ENCODE results near the gene PAM.

DNA sequence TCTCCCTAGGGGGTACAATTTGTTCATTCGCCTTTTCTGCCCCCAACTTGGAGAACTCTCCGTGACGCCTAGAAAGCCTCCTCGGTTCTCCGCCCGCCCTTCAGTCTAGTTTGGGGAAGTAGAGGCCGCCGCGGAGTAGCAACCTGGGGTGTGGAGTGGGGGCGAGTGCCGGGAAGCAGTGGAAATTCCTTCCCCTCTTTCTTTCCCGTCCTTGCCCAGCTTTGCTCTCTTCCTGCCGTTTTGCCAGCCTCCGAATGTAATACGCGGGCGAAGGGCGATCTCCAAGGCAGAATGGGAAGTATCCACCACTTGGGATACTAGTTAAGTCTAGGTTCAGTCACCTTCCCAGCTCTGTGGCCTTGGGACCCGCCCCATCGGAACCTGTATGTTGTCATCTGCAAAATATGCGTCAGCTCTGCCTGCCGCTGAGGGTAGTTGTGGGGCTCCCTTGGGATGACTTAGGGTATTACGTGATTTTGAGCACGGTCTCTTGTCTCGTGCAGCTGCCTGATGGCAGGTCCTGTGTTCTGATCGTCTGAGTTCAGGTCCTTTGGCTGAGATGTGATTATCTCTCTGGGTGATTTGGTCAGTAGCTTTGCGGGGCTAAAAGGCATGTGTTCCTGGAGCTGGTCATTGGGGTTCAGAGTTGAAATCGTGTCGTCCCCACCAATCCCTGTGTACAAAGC, 724 bp downstream of the PAM start:
- TF ChIP-seq, protein P1, sequence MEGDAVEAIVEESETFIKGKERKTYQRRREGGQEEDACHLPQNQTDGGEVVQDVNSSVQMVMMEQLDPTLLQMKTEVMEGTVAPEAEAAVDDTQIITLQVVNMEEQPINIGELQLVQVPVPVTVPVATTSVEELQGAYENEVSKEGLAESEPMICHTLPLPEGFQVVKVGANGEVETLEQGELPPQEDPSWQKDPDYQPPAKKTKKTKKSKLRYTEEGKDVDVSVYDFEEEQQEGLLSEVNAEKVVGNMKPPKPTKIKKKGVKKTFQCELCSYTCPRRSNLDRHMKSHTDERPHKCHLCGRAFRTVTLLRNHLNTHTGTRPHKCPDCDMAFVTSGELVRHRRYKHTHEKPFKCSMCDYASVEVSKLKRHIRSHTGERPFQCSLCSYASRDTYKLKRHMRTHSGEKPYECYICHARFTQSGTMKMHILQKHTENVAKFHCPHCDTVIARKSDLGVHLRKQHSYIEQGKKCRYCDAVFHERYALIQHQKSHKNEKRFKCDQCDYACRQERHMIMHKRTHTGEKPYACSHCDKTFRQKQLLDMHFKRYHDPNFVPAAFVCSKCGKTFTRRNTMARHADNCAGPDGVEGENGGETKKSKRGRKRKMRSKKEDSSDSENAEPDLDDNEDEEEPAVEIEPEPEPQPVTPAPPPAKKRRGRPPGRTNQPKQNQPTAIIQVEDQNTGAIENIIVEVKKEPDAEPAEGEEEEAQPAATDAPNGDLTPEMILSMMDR (IDR thresholded peaks at IDR 0.05; ENCODE audit: low read depth, low read length, missing input control) = no peak
- TF ChIP-seq, protein P2, sequence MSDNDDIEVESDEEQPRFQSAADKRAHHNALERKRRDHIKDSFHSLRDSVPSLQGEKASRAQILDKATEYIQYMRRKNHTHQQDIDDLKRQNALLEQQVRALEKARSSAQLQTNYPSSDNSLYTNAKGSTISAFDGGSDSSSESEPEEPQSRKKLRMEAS (IDR thresholded peaks at IDR 0.05) = no peak
- no peak for TF ChIP-seq YY1 (IDR thresholded peaks at IDR 0.05)
- TF ChIP-seq, protein P3, sequence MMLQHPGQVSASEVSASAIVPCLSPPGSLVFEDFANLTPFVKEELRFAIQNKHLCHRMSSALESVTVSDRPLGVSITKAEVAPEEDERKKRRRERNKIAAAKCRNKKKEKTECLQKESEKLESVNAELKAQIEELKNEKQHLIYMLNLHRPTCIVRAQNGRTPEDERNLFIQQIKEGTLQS (IDR thresholded peaks at IDR 0.05) = no peak
- TF ChIP-seq GABPA (IDR thresholded peaks at IDR 0.05 in 1 of 2, conservative IDR thresholded peaks at IDR 0.05 in 1 of 2) = no peak
- TF ChIP-seq, protein P4, sequence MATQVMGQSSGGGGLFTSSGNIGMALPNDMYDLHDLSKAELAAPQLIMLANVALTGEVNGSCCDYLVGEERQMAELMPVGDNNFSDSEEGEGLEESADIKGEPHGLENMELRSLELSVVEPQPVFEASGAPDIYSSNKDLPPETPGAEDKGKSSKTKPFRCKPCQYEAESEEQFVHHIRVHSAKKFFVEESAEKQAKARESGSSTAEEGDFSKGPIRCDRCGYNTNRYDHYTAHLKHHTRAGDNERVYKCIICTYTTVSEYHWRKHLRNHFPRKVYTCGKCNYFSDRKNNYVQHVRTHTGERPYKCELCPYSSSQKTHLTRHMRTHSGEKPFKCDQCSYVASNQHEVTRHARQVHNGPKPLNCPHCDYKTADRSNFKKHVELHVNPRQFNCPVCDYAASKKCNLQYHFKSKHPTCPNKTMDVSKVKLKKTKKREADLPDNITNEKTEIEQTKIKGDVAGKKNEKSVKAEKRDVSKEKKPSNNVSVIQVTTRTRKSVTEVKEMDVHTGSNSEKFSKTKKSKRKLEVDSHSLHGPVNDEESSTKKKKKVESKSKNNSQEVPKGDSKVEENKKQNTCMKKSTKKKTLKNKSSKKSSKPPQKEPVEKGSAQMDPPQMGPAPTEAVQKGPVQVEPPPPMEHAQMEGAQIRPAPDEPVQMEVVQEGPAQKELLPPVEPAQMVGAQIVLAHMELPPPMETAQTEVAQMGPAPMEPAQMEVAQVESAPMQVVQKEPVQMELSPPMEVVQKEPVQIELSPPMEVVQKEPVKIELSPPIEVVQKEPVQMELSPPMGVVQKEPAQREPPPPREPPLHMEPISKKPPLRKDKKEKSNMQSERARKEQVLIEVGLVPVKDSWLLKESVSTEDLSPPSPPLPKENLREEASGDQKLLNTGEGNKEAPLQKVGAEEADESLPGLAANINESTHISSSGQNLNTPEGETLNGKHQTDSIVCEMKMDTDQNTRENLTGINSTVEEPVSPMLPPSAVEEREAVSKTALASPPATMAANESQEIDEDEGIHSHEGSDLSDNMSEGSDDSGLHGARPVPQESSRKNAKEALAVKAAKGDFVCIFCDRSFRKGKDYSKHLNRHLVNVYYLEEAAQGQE (IDR thresholded peaks at IDR 0.05) = no peak
- TF ChIP-seq, protein P5, sequence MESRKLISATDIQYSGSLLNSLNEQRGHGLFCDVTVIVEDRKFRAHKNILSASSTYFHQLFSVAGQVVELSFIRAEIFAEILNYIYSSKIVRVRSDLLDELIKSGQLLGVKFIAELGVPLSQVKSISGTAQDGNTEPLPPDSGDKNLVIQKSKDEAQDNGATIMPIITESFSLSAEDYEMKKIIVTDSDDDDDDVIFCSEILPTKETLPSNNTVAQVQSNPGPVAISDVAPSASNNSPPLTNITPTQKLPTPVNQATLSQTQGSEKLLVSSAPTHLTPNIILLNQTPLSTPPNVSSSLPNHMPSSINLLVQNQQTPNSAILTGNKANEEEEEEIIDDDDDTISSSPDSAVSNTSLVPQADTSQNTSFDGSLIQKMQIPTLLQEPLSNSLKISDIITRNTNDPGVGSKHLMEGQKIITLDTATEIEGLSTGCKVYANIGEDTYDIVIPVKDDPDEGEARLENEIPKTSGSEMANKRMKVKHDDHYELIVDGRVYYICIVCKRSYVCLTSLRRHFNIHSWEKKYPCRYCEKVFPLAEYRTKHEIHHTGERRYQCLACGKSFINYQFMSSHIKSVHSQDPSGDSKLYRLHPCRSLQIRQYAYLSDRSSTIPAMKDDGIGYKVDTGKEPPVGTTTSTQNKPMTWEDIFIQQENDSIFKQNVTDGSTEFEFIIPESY (IDR thresholded peaks at IDR 0.05) = no peak
- TF ChIP-seq TAF1 (conservative IDR thresholded peaks at IDR 0.05) = no peak
- TF ChIP-seq HNF4A (conservative IDR thresholded peaks at IDR 0.05) = no peak
- TF ChIP-seq EGR1 (IDR thresholded peaks at IDR 0.05; ENCODE audit: low read depth in 2 of 2) = no peak
- TF ChIP-seq JUND (IDR thresholded peaks at IDR 0.05) = no peak
- TF ChIP-seq RAD21 (IDR thresholded peaks at IDR 0.05) = no peak
- TF ChIP-seq RXRA (IDR thresholded peaks at IDR 0.05) = no peak
- no peak for TF ChIP-seq FOXA1 (IDR thresholded peaks at IDR 0.05)
